GM18519 (cell line): Measurements from ENCODE around the gene RNF135.
"Not testable (repeated sequence)": the region's sequence is repeated elsewhere in the genome, so short reads cannot be mapped to it uniquely, and the experiment has no call there.

Experiments
- ATAC-seq: cut with Tn5 transposase; IDR thresholded peaks from one replicate; pipeline ENCODE4 v1.9.1; 2021; ENCODE audit warnings: mild to moderate bottlenecking, moderate library complexity; ENCODE audit not compliant: unreplicated experiment, low FRiP score

The RNF135 gene

DNA sequence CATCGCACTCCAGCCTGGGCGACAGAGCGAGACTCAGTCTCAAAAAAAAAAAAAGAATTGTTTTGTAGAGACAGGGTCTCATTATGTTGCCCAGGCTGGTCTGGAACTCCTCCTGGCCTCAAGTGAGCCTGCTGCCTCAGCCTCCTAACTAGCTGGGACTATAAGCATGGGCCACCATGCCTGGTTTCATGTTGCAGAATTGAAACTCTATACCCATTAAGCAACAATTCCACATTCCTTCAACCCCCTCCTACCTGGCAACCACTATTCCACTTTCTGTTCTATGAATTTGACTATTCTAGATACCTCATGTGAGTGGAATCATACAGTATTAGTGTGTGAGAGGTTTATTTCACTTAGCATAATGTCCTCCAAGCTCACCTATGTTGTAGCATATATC, 24.5 kb downstream of the RNF135 start:
- ATAC-seq, result no peak

- ATAC-seq, result no peak
Measured at GRCh38 chr17:30996486-30996885, 25.6 kb downstream of the RNF135 start.

- ATAC-seq, result no peak
Measured at GRCh38 chr17:30997270-30997669, 26.4 kb downstream of the RNF135 start.

DNA sequence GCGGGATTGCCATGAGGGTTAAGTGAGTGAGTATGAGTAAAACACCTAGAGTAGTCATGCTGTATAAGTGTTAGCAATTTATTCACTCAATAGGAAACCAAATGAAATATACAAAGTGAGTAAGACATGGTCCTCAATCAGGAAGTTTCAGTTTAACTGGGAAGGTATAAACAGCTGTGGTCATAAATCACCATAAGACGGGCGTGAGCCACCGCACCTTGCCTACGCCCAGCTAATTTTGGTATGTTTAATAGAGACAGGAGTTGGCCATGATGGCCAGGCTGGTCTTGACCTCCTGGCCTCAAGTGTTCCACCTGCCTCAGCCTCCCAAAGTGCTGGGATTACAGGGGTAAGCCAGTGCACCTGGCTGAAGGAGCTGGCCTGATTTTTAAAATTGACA, 27.0 kb downstream of the RNF135 start:
- no peak for ATAC-seq

GRCh38 chr17:31002047-31002446, 31.2 kb downstream of the RNF135 start:
- ATAC-seq, result no peak

DNA sequence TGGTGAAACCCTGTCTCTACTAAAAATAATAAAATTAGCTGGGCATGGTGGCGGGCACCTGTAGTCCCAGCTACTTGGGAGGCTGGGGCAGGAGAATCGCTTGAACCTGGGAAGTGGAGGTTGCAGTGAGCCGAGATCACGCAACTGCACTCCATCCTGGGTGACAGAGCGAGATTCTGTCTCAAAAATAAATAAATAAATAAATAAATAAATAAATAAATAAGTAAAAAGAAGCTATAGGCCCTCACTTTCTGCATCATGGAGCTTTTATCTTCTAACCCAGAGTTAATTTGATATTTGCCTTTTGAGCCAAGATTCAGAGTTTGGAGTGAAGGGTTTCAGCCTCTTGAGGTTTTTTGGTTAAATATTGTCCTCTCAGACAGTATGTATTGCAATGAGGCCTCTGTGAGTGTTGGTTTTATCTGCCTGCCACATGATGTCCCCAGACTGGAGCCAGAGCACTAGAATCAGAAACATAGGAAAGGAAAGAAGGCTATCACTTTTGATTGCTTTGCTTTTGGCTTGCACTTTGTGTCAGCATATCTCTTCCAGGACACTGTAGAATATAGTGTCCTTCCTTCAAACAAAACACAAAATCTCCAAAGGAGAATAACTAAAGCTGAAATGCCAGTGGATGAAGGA, 32.5 kb downstream of the RNF135 start:
- no peak for ATAC-seq

GRCh38 chr17:31004160-31004559, 33.3 kb downstream of the RNF135 start:
- ATAC-seq, result no peak

- no peak for ATAC-seq
Measured at GRCh38 chr17:31007695-31008373, 37.0 kb downstream of the RNF135 start.

DNA sequence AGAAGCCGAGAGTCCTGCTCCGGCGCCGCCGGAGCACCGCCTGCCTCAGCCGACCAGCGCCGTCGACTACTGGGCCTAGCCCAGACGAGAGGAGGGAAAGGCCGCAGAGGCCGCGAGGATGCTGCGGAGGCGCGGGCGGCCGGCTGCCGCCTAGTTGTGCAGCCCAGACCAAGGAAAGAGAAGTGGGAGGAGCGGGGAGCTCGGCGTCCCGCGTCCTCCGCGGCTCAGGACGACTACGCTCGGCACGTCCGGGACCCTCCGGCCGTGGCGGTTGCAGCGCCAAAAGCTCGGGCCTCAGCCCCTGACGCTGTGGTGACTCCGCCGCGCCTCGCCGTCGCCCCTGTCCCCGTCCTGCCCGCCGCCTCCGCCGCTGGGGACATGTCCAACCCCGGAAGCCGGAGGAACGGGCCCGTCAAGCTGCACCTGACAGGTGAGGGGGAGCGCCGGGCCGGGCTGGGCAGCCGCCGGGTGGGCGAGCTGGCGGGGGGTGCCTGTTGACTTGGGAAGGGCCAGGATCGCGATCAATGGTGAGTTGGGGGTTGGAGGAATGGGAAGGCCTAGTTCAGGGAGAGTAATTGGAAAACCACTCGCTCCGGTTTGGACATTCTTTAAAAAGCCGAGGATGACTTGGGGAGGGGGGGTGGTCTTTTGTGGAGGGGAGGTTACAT, 37.7 kb downstream of the RNF135 start:
- no peak for ATAC-seq

- ATAC-seq, result not testable (repeated sequence)
Measured at GRCh38 chr17:31009042-31009702, 38.3 kb downstream of the RNF135 start.

DNA sequence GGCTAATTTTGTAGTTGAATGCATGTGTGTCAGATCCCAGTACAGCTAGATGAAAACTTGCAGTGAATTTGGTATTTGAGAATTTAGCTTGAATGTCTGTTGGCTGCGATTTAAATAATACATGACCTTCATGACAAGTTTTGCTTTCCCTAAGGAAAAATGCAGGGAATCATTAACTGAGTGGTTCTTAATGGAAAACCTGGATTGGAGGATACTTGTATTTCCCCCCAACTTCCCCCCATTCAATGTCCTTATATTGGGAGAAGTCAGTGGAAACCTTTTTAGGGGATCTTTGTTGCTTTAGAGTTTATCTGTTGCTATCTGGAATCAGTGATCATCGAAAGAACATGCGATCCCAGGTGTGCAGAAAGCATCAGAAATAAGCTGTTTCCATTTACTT, 39.2 kb downstream of the RNF135 start:
- not testable (repeated sequence) for ATAC-seq

- no peak for ATAC-seq
Measured at GRCh38 chr17:31013844-31014243, 43.0 kb downstream of the RNF135 start.

GRCh38 chr17:31015639-31016038, 44.8 kb downstream of the RNF135 start:
- ATAC-seq, result no peak

- no peak for ATAC-seq
Measured at GRCh38 chr17:31019004-31019403, 48.2 kb downstream of the RNF135 start.

- ATAC-seq, result not testable (repeated sequence)
Measured at GRCh38 chr17:31023171-31023570, 52.3 kb downstream of the RNF135 start.

- no peak for ATAC-seq
Measured at GRCh38 chr17:31031841-31032240, 61.0 kb downstream of the RNF135 start.

- not testable (repeated sequence) for ATAC-seq
Measured at GRCh38 chr17:31035611-31036010, 64.8 kb downstream of the RNF135 start.

DNA sequence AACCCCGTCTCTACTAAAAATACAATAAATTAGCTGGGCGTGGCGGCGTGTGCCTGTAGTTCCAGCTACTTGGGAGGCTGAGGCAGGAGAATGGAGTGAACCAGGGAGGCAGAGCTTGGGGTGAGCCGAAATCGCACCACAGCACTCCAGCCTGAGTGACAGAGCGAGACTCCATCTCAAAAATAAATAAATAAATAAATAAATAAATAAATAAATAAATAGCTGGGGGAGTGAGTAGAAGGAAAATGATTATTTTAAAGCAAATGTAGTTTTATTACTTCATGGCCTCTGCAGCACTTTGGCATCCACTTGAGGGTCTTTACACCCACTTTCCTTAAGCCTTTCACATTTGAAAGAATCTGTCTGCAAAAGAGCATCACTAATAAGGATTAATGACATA, 70.0 kb downstream of the RNF135 start:
- not testable (repeated sequence) for ATAC-seq

GRCh38 chr17:31042378-31042777, 71.5 kb downstream of the RNF135 start:
- ATAC-seq, result not testable (repeated sequence)

- not testable (repeated sequence) for ATAC-seq
Measured at GRCh38 chr17:31046856-31047425, 76.1 kb downstream of the RNF135 start.

GRCh38 chr17:31048142-31048541, 77.3 kb downstream of the RNF135 start:
- ATAC-seq, result no peak
